HG03565 (cell line): ENCODE results near the gene TFIP11.
A peak's percentile ranks its signal among the peaks of the same experiment; 100 is the strongest.

Experiments used
- ATAC-seq: cut with Tn5 transposase; IDR thresholded peaks from one replicate; pipeline ENCODE4 v1.9.1; 2021; ENCODE audit warnings: mild to moderate bottlenecking, moderate library complexity; ENCODE audit not compliant: unreplicated experiment

Gene TFIP11

DNA sequence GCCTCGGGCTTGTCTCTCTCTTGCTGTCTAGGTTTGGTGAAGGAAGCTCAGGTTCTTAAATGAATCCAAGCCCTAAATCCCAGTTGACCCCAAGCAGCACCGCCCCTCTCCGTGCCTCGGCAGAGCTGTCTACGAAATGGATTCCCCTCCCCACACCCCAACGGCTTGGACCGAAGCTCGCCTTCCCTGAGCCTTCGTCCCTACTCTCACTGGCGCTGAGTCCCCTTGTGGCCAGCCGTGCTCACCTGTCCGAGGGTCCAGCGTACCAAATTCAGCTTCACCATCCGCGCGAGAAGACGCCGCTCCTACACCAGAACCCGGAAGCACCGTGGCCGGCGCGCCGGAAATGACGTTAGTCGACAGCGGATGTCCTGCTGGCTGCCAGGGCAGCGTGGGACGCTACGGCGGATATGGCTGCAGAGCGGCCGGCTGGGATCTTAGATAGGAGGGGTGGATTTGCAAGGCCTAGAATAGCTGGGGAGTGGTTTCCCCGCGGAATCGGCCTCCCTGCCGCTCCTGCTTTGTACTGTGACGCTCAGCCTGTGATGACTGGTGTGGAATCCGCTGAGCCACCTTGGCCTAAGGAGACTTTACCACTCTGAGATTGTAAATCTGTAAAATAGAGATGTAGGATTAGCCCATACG lies at the start of gene TFIP11:
Gene TFIP11 (minus strand): TSS at position 325 of the 645 bp plus-strand sequence. CDS start 2,201 bp downstream, outside the sequence.
- ATAC-seq: peak; percentile 91

DNA sequence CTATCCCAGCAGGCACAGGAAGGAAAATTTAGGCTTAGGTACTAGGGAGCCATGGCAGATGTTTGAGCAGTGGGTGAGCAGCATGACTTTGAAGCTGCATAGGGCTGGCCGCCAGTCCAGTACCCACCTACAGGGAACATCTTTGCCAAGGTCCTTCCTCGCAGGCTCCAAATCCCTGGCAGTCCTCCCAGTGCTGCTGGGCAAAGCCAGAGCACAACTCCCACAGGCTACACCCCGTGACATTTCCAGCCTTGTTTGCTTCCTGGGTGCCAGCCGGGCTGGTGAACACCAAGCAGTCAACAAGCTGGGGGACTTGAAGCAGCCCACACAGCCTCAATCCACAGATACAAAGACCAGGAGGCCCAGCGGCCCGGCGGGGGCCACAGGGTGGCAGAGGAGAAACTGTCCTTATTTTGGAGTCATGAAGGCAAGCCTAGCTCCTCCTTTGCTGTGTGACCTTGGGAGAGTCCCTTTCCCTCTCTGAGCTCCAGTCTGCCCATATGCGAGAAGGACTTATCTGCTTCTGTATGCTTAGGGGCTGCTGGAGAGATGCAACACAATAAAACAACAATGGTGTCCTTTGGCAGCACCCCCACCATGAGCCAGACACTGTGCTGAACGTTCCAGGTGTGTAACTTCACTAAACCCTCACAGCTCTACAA lies 49.6 kb upstream of the TFIP11 start:
- ATAC-seq: no peak

DNA sequence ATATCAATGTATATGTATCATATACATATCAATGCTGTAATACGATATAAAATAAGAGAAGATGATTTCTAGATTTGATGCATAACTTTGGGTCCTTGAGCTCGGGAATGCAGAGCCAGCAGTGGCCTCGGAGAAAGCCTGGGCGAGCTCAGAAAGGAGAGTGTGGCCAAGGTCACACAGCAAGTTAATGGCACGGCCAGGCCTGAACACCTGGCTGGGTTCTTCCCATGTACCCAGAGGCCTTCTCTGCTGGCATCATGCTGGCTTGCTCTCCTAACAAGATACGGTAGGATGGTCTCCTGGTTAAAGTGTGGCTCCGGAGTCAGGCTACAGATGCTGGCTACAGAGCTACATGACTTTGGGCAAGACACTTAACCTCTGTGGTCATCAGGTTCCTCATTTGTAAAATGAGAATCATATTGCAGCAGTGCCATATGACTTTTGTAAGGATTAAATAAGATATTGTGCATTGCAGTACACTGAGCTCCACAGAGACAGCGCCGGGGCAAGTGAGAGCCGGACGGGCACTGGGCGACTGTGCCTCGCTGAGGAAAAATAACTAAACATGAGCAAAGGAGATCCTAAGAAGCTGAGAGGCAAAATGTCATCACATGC lies 47.8 kb upstream of the TFIP11 start:
- ATAC-seq: no peak

DNA sequence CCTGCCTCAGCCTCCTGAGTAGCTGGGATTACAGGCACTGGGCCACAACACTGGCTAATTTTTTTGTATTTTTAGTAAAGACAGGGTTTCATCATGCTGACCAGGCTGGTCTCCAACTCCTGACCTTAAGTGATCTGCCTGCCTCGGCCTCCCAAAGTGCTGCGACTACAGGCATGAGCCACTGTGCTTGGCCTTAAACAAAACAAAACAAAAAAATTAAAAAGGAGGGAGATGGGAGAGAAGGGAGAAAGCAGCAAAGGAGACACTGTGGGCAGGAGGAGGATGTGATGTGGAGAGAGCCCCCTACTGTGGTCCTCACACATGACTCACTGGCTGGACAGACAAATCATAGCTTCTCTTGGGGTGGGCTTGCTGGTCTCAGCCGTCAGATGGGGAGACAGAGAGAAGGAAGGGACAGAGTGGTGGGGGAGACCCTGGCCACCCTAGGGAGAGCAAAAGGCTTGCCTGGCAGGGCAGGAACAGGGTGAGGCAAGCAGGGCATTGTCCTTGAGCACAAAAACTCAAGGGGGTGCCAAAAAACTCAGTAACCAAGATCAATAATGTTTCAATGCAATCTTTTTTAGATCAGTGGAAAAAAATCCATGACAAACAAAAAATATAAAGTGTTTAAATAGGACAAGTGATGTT lies 46.1 kb upstream of the TFIP11 start:
- ATAC-seq: no peak

DNA sequence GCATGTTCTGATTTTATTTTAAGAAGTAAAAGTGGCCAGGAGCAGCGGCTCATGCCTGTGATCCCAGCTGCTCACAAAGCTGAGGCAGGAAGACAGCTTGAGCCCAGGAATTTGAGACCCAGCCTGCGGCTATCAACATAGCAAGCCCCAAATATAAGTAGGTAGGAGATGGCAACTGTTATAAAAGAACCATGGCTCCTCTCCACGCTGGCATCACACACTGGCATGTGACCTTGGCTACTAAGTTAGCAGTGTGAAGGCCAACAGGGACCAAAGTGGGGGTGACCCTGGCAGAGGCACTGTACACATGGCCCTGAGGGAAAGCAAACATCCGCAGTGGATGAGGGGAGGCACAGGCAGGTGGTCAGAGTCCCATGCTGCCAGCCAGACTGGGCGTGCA lies 44.6 kb upstream of the TFIP11 start:
- ATAC-seq: no peak

DNA sequence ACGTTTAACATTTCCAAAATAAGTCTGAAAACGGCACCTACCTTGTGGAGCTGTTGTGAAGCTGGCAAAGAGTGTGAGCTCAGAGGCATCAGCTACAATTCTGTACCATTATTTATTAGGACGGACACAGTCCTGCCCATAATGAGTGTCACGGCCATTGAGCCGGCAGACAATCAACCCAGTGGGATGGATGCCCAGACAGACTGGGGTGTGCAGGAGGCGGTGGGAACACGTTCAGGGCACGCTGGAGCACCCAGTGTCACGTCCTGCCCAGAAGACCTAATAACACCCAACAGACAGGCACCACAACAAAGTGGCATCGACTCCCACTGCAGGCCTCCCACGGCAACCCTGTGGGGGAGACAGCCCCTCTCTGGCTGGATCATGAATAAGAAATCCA lies 43.2 kb upstream of the TFIP11 start:
- ATAC-seq: no peak

DNA sequence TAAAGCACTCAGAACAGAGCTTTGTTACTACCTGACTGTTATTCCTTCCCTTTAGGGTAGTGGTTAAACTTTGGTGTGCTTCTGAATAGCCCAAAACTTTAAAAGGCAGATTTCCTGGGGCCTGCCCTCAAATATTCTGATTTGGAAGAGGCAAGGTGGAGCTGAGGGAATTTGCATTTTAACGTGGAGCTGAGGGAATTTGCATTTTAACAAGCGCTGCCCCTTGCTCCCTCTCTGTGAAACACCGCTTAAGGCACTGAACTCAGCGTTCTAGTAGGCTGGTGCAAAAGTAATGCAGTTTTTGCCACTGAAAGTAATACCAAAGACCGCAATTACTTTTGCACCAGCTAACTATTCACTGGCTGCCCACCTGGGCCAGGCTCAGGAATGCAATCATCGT lies 42.7 kb upstream of the TFIP11 start:
- ATAC-seq: no peak

DNA sequence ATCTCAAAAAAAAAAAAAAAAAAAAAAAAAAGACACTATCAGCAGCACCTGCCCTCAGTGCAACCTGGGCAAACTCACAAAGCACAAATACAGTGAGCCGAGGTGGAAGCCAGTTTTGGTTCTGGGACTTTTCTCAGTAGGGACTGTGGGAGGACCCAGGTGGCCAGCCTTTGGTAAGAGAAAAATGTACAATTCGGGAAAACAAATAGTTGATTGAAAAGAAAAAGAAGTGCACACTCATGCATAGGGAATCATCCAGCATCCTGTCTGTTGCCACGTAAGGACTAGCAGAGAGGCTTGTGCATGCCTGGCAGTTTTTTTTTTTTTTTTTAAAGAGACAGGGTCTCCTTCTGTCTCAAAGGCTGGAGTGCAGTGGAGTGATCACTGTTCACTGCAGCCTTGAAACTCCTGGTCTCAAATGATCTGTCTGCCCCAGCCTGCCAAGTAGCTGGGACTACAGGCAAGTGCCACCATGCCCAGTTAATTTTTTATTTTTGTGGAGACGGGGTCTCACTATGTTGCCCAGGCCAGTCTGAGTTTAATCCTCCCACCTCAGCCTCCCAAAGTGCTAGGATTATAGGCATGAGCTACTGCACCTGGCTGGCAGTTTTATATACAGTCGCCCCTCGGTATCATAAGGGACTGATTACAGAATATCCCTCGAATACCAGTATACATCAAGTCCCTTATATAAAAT lies 40.9 kb upstream of the TFIP11 start:
- no peak for ATAC-seq

DNA sequence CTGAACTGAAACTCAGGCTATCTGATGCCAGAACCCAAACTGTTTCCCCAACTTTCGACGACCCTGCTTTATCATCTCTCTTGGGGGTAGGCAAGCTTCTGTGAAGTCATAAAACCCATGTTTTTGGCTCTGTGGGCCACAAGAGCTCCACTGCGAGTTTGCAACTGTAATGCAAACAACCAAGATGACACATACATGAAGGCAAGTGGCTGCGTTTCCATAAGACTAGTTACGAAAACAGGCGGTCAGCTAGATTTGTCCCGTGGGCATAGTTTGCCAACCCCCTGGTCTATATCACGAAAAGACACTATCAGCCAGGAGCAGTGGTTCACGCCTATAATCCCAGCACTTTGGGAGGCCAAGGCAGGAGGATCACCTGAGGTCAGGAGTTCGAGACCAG lies 40.2 kb upstream of the TFIP11 start:
- no peak for ATAC-seq

DNA sequence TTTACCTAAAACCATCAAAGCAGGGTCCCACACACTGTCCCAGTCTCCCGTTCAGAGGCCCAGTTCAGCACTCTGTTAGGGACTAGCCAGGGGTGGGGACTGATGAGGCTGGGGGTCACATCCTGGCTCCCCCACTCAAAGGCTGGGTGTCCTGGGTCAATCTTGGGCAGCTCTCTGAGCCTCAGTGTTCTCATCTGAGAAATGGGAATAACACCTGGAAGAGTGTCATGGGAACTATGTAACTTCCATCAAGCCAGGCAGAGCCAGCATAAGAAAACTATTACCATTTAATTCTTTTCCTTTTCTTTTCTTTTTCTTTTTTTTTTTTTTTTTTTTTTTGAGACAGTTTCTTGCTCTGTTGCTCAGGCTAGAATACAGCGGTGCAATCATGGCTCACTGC lies 39.3 kb upstream of the TFIP11 start:
- no peak for ATAC-seq

DNA sequence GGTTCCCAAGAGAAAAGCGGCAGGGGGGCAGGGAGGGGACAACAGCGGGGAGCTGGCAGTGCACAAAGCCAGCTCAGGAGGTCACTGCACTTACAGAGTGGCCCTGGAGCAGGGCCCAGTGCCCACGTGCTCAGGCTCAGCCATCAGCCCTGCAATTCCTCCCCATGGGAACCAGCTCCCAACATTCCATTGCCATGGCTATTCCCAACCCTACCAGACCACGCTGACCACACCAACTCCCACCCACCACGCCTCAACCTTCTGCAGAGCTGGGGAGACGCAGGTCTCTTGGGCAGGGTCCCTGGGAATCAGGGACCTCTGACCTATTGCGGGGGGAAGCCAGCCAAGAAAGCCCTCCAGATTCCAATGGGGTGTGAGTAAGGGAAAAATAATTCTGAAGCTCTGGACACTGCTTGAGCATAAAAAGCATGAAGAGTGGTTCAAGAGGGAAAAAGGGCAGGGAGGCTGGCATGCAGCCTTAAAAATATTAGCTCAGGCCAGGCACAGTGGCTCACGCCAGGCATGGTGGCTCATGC lies 38.3 kb upstream of the TFIP11 start:
- ATAC-seq: no peak

DNA sequence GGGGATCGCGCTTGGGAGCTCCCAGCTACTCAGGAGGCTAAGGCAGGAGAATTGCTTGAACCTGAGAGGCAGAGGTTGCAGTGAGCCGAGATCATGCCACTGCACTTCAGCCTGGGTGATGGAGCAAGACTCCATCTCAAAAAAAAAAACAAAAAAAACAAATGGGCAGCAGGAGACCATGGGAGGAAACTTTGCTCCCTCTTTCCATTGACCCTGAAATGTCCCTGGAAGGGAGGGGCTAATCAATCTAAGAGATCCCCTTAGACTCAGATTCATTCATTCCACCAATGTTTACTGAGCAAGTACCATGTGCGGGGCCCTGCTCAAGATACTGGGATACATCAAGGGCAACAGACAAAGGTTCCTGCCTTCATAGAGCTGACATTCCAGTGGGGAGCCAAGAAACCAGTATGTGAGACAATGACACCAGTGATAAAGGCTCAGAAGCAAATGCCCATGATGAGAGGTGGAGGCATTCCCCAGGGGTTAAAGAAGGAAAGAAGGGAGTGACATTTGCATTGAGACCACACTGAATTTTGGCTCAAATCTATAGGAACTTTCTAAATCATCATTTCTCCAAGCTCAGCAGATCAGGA lies 37.7 kb upstream of the TFIP11 start:
- no peak for ATAC-seq

DNA sequence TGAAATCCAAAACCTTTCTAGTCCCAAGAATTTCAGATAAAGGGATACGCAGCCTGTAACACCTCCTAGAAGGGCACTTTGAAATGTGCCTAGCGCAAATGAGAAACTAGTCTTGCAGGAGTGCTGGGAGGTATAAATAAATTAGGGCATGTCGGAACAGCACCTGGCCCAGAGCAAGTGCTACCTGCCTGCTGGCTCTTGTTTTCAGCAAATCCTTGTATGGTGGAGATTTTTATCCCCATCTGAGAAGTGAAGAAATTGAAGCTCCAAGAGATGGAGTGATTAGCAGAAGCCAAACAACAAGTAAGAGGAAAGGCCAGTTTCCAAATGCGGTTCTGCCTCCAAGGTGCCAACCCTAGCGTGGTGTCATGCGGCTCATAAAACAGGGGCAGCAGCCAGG lies 36.7 kb upstream of the TFIP11 start:
- ATAC-seq: no peak

DNA sequence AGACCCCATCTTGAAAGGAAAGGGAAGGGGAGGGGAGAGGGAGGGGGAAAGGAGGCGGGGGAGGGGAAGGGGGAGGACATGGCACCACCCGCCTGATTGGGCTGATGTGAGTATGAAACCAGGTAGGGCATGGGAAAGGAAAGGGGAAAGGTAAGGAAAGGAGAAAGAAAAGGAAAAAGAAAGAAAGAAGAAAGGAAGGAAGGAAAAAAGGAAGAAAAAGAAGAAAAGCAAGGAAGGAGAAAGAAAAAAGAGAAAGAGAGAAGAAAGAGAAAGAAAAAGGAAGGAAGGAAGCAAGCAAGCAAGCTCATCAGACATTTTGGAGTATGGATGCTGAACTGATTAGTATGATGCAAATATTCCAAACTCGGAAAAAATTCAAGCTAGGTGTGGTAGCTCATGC lies 36.0 kb upstream of the TFIP11 start:
- ATAC-seq: no peak

DNA sequence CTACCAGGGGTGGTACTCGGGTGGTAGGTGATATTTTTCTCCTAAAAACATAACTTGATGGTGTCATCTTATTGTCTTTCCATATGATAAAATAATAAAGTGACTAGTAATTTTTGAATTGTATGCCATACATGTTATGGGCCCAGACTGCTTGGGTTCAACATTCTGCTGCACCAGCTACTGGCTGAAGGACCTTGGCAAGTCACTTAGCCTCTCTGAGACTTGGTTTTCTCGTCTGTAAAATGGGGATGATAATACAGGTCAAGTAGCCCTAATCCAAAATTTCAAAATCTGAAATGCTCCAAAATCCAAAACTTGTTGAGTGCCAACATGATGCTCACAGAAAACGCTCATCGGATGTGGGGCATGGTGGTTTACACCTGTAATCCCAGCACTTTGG lies 35.6 kb upstream of the TFIP11 start:
- no peak for ATAC-seq

DNA sequence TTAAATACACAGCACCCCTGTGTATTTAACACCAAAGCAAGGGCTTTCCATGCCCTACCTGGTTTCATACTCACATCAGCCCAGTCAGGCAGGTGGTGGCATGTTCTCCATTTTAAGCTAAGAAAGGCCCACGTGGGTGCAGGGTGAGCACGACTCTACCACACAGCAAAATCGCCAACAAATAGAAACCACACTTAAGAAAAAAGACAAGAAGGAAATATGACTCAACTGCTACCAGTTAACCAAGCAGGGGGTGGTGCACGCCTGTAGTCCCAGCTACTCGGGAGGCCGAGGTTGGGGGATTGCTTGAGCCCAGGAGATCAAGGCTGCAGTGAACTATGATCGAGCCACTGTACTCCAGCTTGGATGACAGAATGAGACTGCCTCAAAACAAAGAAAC lies 35.2 kb upstream of the TFIP11 start:
- ATAC-seq: no peak

DNA sequence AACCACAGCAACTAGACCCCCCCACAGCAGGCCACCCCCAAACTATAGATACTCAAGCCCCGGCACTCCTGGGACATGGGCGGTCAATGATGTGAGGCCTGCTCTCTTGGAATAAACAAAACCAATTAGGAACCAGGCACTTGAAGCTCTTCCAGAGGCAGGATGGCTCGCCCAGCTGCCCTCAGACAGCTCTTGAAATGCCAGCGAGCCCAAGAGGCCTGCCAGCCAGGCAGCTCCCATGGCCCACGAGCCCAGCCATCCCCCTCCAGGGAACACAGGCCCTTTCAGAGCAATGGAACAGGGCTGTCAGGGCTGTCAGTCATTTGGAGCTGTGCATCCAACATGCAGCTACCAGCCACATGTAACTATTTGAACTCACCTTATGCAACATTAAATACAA lies 34.0 kb upstream of the TFIP11 start:
- no peak for ATAC-seq

DNA sequence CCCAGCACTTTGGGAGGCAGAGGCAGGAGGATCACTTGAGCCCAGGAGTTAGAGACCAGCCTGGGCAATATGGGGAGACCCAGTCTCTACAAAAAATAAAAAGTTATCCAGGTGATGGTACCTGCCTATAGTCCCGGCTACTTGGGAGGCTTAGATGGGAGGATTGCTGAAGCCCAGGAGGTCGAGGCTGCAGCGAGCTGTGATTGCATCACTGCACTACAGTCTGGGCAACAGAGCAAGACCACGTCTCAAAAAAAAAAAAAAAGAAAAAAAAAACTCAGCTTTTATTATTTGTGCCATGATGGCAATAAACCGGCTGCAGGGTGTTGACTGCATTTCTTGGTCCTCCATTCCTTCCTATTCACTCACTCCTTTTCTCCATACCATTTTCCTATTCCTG lies 33.6 kb upstream of the TFIP11 start:
- ATAC-seq: no peak

DNA sequence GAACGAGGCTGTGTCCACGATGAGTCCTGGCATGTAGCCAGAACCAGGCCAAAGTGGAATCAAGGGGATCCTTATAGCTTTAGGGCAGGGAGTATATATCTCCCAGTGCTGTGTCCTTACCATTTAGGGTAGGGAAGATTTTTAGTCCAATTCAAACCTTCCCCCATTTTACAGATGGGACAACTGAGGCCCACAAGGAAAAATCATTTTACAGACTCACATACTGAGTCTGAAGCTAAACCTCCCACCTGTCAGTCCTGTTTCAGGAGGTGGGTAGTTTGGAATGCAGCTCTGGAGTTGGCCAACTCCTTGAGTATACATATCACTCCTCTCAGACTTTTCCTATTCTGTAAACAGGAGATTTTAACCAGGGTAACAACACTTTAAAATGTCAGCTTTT lies 33.1 kb upstream of the TFIP11 start:
- no peak for ATAC-seq

DNA sequence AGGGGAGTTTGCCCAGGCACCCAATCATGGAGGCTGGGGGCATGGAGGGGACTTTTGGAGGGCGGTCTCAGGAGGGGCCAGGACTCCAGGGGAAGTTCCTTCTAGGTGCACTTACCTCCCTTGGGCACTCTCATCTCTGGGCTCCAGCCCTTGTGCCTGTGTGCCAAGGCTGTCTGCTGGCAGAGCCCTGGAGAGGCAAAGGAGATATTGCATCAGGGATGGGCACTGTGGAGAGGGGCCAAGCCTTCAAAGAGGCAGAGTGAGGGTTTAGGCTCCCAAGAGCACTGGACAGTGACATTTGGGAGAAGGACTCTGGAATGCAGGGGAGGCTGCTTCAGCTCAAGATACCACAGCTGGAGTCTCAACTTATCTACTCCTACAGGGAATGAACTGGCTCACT lies 32.2 kb upstream of the TFIP11 start:
- no peak for ATAC-seq

DNA sequence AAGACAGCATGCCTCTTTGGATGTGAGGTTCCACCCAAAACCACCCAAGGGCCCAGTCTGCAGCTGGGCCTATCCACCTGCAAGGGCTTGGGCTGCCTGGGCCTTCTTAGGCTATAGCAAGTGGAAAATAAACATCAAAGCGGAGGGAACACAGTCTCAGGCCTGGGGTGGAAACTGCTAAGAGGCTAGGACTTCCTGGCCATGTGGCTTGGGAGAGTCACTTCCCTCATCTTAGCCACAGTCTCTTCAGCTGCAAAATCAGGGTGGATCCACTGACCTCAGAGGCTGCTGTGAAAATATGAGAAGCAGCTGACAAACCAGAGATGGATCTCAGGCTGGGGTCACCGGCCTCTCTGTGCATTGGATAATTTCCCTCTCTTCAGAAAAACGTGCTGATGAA lies 30.6 kb upstream of the TFIP11 start:
- no peak for ATAC-seq
